Femur (tissue), 1 donor: ENCODE measurements around the gene FYCO1.
"Not testable (repeated sequence)": the region's sequence is repeated elsewhere in the genome, so short reads cannot be mapped to it uniquely, and the experiment has no call there.

Experiments
- DNase-seq: peaks from one replicate; pipeline ENCODE4 v3.0.0-alpha.2; 2017

The FYCO1 gene

GRCh38 chr3:46008058-46008457, 12.4 kb upstream of the FYCO1 start:
- no peak for DNase-seq

GRCh38 chr3:46007280-46007679, 11.7 kb upstream of the FYCO1 start:
- no peak for DNase-seq

DNA sequence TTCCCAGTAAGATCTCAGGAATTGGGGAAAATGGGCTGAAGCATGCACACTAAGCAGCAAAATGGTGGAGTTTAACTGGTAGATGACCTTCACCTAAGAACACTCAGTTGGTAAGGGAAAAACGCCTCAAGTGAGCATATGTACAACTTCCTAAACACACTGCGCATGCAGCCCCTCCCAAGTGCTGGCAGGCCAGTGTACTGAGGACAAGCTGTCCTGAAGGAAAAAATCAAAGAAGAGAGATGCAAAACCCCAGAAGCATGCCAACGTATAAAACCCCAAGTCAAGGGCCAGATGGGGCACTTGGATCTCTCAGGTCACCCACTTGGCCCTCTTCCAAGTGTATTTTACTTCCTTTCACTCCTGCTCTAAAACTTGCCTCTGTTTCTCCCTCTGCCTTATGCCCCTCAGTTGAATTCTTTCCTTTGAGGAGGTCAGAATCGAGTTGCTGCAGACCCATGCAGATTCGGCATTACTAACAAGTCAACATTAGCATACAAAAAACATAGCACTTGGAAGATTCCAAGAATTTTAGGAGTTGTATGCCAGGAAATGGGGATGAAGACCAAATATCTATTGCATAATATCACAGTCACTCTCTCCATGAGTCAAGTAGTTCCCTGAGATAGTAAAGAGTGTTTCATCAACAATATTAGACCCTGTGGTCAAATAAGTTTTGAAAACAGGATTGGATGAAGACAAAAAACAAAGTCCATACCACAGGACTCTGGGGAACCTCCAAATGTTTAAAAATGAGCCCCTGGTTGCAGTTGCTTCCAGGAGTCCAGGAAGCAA, 10.8 kb upstream of the FYCO1 start:
- DNase-seq, result no peak

GRCh38 chr3:46003706-46004105, 8.1 kb upstream of the FYCO1 start:
- not testable (repeated sequence) for DNase-seq

- DNase-seq, result no peak
Observed at GRCh38 chr3:46001178-46001577, 5.6 kb upstream of the FYCO1 start.

- no peak for DNase-seq
Observed at GRCh38 chr3:45997942-45998341, 2.3 kb upstream of the FYCO1 start.

- not testable (repeated sequence) for DNase-seq
Observed at GRCh38 chr3:45997499-45997898, 1.9 kb upstream of the FYCO1 start.

DNA sequence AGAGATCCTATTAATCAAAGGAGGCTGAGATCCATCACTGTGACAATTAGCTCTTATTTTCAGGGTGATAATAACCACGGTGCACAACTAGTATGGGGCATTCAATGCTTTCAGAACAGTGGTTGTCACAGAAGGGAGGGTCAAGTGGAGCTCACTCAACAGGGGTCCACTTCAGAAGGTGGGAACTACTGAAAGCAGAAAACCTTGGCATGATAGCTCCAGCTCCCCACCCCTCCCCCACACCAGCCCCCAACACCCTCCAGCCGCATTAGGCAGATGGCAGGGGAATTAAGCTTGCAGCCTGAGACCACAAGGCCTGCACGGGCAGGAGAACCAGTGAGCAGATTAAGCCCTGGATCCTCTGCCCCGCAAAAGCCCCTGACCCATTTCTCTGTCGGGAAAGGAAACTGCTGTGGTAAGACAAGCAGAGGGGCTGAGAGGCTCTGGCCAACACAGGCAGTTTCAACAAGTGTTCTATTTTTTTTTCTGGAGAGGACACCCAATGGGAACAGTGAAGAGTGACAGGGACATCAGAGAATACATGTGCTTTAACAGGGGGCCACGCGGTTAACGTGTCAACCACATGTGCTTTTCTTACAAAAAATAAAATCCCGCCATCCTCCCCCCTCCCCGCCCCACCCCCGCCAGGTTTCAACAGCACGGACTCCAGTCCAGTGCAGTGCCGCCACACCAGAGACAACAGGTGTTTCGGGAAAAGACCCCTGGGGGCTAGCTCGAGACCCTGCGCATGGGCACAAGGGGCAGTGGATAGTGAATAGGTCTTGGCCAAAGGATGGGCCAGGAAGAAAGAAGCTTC, 997 bp downstream of the FYCO1 start:
- DNase-seq, result peak; percentile 19

- no peak for DNase-seq
Observed at GRCh38 chr3:45993421-45994027, 2.1 kb downstream of the FYCO1 start.

- DNase-seq, result peak; percentile 21
Observed at GRCh38 chr3:45992821-45993221, 2.8 kb downstream of the FYCO1 start.

GRCh38 chr3:45992133-45992729, 3.4 kb downstream of the FYCO1 start:
- no peak for DNase-seq

- no peak for DNase-seq
Observed at GRCh38 chr3:45991341-45991740, 4.3 kb downstream of the FYCO1 start.

DNA sequence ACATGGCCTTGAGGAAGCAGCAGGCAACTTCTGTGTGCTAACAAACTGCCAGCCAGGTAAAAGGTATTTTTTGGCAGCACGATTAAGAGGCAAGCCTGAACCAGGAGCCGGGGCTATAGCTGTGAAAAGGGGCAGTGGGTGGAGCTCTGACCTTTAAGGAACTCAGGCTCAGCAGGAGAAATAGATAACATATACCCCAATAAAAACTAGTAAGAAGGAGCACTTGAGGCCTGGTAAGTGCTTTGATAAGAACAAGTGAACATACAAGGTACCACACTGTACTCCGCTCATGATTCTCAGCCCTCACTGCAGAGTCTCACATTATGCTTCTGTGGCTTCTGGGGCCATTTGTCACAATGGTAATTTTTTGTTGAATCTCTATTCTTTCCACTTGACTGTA, 5.4 kb downstream of the FYCO1 start:
- no peak for DNase-seq

DNA sequence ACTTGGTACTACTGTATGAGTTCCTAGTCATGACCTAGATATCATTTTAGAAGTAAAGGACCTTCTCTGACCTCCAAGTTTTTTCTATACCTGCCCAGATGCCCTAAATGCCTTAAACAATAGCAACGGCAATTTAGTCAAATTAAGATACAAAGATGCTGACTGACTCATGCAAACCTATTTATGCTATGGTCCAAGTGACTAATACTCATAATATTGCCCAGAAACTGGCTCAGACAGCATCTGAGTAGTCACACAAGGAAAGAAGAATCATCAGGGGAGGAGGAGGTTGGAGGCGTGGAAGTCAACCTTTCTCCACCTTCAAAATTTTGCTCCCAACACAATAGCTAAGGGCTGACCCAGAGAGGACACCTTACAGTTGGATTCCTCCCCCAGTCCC, 6.8 kb downstream of the FYCO1 start:
- no peak for DNase-seq

- DNase-seq, result no peak
Observed at GRCh38 chr3:45988362-45988761, 7.3 kb downstream of the FYCO1 start.

- DNase-seq, result peak; percentile 66
Observed at GRCh38 chr3:45987368-45988291, 8.0 kb downstream of the FYCO1 start.

DNA sequence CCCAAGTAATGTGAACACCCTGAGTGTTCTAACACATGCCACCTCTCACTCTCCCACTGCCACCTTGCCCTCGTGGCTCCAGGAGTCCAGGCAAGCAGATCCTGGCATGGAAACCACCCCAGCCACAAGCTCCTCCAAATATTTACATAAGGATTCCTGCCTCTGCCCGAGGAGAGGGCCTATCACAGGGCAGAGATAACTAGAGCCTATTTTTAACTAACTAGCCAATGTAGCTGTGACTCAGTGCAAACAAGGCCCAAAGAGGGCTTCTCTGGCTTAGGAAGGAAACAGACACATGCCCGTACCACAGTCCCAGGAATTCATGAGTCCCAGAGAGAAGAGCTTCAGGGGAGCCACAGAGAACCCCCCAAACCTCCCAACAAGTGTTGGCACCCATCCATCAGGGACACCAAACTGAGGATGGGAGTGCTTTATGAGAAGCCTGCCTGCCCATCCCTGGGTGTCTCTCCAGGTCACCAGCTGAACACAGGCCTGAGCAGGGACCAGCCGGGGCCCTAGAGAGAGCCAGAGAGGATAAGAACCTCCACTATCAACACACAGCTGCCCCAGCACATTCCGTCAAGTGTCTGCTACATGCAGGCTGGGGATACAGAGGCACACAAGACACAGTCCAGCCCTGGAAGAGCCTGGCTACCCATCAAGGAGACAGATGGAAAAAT, 9.2 kb downstream of the FYCO1 start:
- no peak for DNase-seq

DNA sequence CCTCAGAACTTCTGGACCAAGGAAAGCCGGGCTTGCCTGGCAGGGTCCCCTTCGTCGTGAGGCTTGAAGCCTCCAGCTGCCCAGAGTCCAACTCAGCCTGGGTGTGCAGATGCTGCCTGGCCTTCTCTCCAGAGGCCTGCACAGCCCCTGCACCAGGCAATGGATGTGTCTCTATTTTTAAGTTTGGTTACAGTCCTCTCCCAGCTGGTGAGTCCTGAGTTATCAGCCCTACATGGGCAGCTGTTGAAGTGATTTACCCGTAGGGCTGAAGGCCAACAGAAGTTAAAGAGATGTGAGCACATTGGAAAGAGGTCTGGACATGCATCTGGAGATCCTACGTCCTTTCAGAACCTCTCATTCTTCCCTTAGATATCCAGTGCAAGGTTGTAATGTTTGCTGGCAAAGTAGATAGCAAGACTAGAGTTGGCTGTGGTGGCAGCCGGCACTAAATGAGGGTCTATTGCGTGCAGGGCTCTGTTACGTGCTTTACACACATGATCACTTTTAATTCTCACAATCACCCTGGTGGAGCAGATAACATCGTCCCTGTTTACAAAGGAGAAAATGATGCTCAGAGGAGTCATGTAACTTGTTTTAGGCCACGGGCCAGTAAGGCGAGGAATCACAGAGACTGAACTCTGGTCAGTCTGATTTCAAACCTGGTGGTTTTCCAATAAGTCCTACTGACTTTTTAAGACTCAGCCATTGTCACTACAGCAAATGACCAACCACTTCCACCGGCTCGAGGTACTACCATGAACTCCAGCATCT, 9.9 kb downstream of the FYCO1 start:
- DNase-seq, result no peak

DNA sequence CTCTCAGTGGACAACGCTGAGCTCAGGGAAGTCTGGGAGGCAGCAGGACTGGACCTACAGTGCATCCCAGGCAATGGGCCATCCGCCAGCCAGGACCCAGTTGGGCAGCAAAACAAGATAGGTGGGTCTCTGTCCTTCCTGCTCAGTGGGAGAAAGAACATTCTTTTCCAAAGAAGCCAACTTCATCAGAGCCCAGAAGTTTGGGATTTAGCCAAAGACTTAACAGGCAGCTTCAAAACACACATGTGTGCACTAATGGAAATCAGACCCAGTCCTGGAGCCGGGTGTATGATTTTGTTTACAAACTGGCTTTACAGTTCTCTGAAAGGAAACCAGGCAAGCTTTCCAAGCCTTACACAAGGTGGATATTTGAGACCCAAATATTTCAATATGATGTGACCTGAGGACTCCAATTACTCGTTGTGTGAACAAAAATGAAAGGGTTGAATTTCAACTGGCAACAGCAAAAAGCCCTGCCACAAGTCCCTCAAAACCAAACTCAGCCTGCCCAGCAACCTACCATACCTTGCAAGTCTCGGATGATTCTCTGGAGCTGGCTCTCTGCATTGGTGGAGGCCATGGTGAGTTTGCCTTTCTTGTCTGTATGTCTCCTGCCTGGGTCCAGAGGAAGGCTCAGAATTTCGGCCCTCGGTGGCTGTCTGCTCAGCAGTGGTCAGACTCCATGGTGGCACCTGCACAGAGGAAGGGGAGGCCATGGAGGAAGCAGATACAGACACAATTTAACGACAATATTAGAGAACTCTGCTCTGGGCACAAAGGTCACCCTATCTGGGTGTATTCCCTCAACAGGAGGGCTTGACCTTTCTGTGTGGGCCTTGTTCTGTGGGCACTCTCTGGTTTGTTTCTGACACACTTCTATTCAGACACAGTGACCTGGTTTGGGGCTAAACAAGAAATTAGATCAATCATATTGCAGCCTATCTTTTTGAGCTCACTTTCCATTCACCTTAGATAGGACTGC, 11.0 kb downstream of the FYCO1 start:
- DNase-seq, result peak; percentile 47

- no peak for DNase-seq
Observed at GRCh38 chr3:45983770-45984169, 11.9 kb downstream of the FYCO1 start.
